Liver (tissue), 3 donors: ENCODE data around the gene ALPP.

Experiments
- EGR1 ChIP-seq, 2 donors: IDR thresholded peaks; 2 replicates each; pipeline ENCODE4 v1.6.1; 2016 to 2018; ENCODE audit warnings: antibody characterized with exemption in 2 of 2, low read depth in 2 of 2
- GABPA ChIP-seq, 2 donors: IDR thresholded peaks in 1 of 2; conservative IDR thresholded peaks in 1 of 2; 2 replicates each; pipeline ENCODE4 v1.6.1; 2016; ENCODE audit warnings: antibody characterized with exemption in 2 of 2, mild to moderate bottlenecking in 1 of 2, moderate library complexity in 1 of 2
- JUND ChIP-seq, 2 donors: IDR thresholded peaks; 2 replicates each; pipeline ENCODE4 v1.6.1; 2016; ENCODE audit warnings: antibody characterized with exemption in 2 of 2
- MAX ChIP-seq: IDR thresholded peaks from 2 replicates; pipeline ENCODE4 v1.6.1; 2016; ENCODE audit warnings: antibody characterized with exemption
- RAD21 ChIP-seq, 2 donors: IDR thresholded peaks; 2 replicates each; pipeline ENCODE4 v1.6.1; 2016; ENCODE audit warnings: antibody characterized with exemption in 2 of 2, mild to moderate bottlenecking in 2 of 2
- RXRA ChIP-seq, 2 donors: IDR thresholded peaks; 2 replicates each; pipeline ENCODE4 v1.6.1; 2017 to 2018; ENCODE audit warnings: antibody characterized with exemption in 2 of 2, mild to moderate bottlenecking in 1 of 2
- SP1 ChIP-seq: IDR thresholded peaks from 2 replicates; pipeline ENCODE4 v1.6.1; 2018; ENCODE audit warnings: antibody characterized with exemption, mild to moderate bottlenecking
- TAF1 ChIP-seq: conservative IDR thresholded peaks from 2 replicates; pipeline ENCODE4 v1.6.1; 2016; ENCODE audit warnings: antibody characterized with exemption, mild to moderate bottlenecking
- YY1 ChIP-seq: IDR thresholded peaks from 2 replicates; pipeline ENCODE4 v1.6.1; 2016; ENCODE audit warnings: antibody characterized with exemption, mild to moderate bottlenecking
- TF ChIP-seq, protein P1 (sequence below): fragments of 150-350 bp; IDR thresholded peaks from 2 replicates; pipeline ENCODE4 v1.5.1; 2017; ENCODE audit warnings: improper control_type of control experiment, low read depth, low read length; ENCODE audit not compliant: missing input control
- TF ChIP-seq, protein P2 (sequence below): IDR thresholded peaks from 2 replicates; pipeline ENCODE4 v1.6.1; 2016; ENCODE audit warnings: antibody characterized with exemption
- TF ChIP-seq, protein P3 (sequence below): IDR thresholded peaks from 2 replicates; pipeline ENCODE4 v1.6.1; 2016; ENCODE audit warnings: antibody characterized with exemption, mild to moderate bottlenecking
- TF ChIP-seq, protein P4 (sequence below): IDR thresholded peaks from 2 replicates; pipeline ENCODE4 v1.6.1; 2016; ENCODE audit warnings: antibody characterized with exemption
- donor health status: healthy.
- donor health status: healthy.

DNA sequence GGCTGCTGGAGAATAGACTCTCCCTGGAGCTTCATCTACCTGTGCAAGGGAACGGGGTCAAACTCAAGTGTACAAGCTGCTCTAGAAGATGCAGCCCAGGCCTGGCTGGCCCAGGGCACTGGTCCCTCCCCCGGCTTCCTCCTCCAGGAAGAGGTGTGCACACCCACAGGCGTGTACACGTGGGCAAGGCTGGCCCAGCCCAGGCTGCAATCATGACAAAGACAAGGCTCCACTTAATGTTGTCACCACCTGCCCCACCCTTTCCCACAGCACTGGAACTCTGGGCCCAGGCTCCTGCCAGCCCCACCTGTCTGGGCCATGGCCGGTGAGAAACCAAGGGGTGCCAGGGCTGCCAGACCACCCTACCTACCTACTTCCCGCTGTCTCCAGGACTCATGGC lies 29.6 kb upstream of the ALPP start:
- TF ChIP-seq, protein P1, sequence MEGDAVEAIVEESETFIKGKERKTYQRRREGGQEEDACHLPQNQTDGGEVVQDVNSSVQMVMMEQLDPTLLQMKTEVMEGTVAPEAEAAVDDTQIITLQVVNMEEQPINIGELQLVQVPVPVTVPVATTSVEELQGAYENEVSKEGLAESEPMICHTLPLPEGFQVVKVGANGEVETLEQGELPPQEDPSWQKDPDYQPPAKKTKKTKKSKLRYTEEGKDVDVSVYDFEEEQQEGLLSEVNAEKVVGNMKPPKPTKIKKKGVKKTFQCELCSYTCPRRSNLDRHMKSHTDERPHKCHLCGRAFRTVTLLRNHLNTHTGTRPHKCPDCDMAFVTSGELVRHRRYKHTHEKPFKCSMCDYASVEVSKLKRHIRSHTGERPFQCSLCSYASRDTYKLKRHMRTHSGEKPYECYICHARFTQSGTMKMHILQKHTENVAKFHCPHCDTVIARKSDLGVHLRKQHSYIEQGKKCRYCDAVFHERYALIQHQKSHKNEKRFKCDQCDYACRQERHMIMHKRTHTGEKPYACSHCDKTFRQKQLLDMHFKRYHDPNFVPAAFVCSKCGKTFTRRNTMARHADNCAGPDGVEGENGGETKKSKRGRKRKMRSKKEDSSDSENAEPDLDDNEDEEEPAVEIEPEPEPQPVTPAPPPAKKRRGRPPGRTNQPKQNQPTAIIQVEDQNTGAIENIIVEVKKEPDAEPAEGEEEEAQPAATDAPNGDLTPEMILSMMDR, result no peak
- no peak for TF ChIP-seq EGR1 (IDR thresholded peaks at IDR 0.05; ENCODE audit: low read depth in 2 of 2)
- TF ChIP-seq RAD21 (IDR thresholded peaks at IDR 0.05), result no peak
- TF ChIP-seq, protein P2, sequence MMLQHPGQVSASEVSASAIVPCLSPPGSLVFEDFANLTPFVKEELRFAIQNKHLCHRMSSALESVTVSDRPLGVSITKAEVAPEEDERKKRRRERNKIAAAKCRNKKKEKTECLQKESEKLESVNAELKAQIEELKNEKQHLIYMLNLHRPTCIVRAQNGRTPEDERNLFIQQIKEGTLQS, result no peak
- no peak for TF ChIP-seq MAX
- TF ChIP-seq SP1, result no peak
- TF ChIP-seq RXRA (IDR thresholded peaks at IDR 0.05), result no peak
- no peak for TF ChIP-seq YY1
- TF ChIP-seq, protein P3, sequence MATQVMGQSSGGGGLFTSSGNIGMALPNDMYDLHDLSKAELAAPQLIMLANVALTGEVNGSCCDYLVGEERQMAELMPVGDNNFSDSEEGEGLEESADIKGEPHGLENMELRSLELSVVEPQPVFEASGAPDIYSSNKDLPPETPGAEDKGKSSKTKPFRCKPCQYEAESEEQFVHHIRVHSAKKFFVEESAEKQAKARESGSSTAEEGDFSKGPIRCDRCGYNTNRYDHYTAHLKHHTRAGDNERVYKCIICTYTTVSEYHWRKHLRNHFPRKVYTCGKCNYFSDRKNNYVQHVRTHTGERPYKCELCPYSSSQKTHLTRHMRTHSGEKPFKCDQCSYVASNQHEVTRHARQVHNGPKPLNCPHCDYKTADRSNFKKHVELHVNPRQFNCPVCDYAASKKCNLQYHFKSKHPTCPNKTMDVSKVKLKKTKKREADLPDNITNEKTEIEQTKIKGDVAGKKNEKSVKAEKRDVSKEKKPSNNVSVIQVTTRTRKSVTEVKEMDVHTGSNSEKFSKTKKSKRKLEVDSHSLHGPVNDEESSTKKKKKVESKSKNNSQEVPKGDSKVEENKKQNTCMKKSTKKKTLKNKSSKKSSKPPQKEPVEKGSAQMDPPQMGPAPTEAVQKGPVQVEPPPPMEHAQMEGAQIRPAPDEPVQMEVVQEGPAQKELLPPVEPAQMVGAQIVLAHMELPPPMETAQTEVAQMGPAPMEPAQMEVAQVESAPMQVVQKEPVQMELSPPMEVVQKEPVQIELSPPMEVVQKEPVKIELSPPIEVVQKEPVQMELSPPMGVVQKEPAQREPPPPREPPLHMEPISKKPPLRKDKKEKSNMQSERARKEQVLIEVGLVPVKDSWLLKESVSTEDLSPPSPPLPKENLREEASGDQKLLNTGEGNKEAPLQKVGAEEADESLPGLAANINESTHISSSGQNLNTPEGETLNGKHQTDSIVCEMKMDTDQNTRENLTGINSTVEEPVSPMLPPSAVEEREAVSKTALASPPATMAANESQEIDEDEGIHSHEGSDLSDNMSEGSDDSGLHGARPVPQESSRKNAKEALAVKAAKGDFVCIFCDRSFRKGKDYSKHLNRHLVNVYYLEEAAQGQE, result no peak
- TF ChIP-seq GABPA (IDR thresholded peaks at IDR 0.05 in 1 of 2, conservative IDR thresholded peaks at IDR 0.05 in 1 of 2), result no peak
- TF ChIP-seq, protein P4, sequence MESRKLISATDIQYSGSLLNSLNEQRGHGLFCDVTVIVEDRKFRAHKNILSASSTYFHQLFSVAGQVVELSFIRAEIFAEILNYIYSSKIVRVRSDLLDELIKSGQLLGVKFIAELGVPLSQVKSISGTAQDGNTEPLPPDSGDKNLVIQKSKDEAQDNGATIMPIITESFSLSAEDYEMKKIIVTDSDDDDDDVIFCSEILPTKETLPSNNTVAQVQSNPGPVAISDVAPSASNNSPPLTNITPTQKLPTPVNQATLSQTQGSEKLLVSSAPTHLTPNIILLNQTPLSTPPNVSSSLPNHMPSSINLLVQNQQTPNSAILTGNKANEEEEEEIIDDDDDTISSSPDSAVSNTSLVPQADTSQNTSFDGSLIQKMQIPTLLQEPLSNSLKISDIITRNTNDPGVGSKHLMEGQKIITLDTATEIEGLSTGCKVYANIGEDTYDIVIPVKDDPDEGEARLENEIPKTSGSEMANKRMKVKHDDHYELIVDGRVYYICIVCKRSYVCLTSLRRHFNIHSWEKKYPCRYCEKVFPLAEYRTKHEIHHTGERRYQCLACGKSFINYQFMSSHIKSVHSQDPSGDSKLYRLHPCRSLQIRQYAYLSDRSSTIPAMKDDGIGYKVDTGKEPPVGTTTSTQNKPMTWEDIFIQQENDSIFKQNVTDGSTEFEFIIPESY, result no peak
- TF ChIP-seq JUND (IDR thresholded peaks at IDR 0.05), result no peak
- TF ChIP-seq TAF1, result no peak
